A549 (cell line): Measurements from ENCODE around the gene SDE2. TPM values are rescaled to one million over a fixed set of nuclear protein-coding genes. Genes with fewer than 3 reads are reported as not detected.
A peak's percentile ranks its signal among the peaks of the same experiment; 100 is the strongest.

Experiments
- ATAC-seq, 2 experiments: fragments of 200-7000 bp in 1 of 2; fragments of >200 bp in 1 of 2; cut with Nextera tagmentation in 1 of 2; cut with Tn5 transposase in 1 of 2; 3 replicates each; pipeline versions ENCODE4 v1.8.0 to v1.9.1; 2018 to 2020; ENCODE audit warnings: mild to moderate bottlenecking in 1 of 2, moderate library complexity in 1 of 2
- CTCF ChIA-PET: fragments of 300-600 bp; sonication (Branson Sonifier 250); formaldehyde crosslinking; extraction: SDS; loops from one replicate; lab custom pipeline; 2021; ENCODE audit warnings: antibody characterized with exemption, inconsistent platforms; lab: Yijun Ruan, JAX
- POLR2A ChIA-PET: fragments of 350-600 bp; formaldehyde crosslinking; extraction: SDS; loops from one replicate; lab custom pipeline; 2021; ENCODE audit warnings: antibody characterized with exemption, inconsistent platforms; lab: Yijun Ruan, JAX
- DNase-seq, 2 experiments: peaks; one replicate each; pipeline versions ENCODE4 v3.0.0 to v3.0.0-alpha.2; 2011 to 2016; ENCODE audit warnings: low read depth in 1 of 2, low spot score in 1 of 2
- FAIRE-seq: peaks from 2 replicates; lab custom pipeline; 2011; peaks lifted over from hg19 to GRCh38; lab: Jason Lieb, UNC
- H3K27ac ChIP-seq, 2 experiments: fragments of >200 bp; sonication (Bioruptor Twin); formaldehyde crosslinking; 3 replicates each; pipeline ENCODE4 v1.5.1; 2016 to 2017
- H3K4me1 ChIP-seq: fragments of >200 bp; sonication (Bioruptor Twin); formaldehyde crosslinking; 3 replicates; pipeline ENCODE4 v1.6.1; 2016
- H3K4me2 ChIP-seq: fragments of >200 bp; sonication (Bioruptor Twin); formaldehyde crosslinking; 3 replicates; pipeline ENCODE4 v1.6.1; 2016
- H3K4me3 ChIP-seq: fragments of >200 bp; sonication (Bioruptor Twin); formaldehyde crosslinking; 3 replicates; pipeline ENCODE4 v1.5.1; 2016
- H3K9me3 ChIP-seq: fragments of >200 bp; sonication (Bioruptor Twin); formaldehyde crosslinking; 3 replicates; pipeline ENCODE4 v1.6.1; 2016
- BHLHE40 ChIP-seq: IDR thresholded peaks from 2 replicates; pipeline ENCODE4 v1.6.1; 2012; ENCODE audit warnings: low read depth, low read length, inconsistent platforms
- CEBPB ChIP-seq, 2 experiments: fragments of >200 bp in 1 of 2; sonication (Bioruptor Twin) in 1 of 2; formaldehyde crosslinking in 1 of 2; IDR thresholded peaks; 2 replicates each; pipeline ENCODE4 v1.6.1; 2012 to 2016
- CHD4 ChIP-seq: fragments of 200-600 bp; sonication (generic); IDR thresholded peaks from 2 replicates; pipeline ENCODE4 v1.6.1; 2016; ENCODE audit warnings: antibody characterized with exemption, mild to moderate bottlenecking, borderline replicate concordance
- EHF ChIP-seq: fragments of 250-450 bp; sonication (Bioruptor Pico); IDR thresholded peaks from 2 replicates; pipeline ENCODE4 v1.5.0; 2020; ENCODE audit warnings: mild to moderate bottlenecking
- FOSL2 ChIP-seq, 2 experiments: fragments of 450-650 bp in 1 of 2; fragments of >200 bp in 1 of 2; sonication (Bioruptor Twin) in 1 of 2; formaldehyde crosslinking; IDR thresholded peaks; 2 replicates each; pipeline versions ENCODE4 v1.5.0 to v1.6.1; 2016 to 2020; ENCODE audit warnings: mild to moderate bottlenecking in 1 of 2, moderate library complexity in 1 of 2
- GATA3 ChIP-seq: IDR thresholded peaks from 2 replicates; pipeline ENCODE4 v1.6.1; 2012; ENCODE audit warnings: borderline replicate concordance
- HDAC2 ChIP-seq: fragments of 200-600 bp; sonication (generic); IDR thresholded peaks from 2 replicates; pipeline ENCODE4 v1.6.1; 2016
- HEYL ChIP-seq: fragments of 250-450 bp; sonication (Bioruptor Pico); IDR thresholded peaks from 2 replicates; pipeline ENCODE4 v1.8.0; 2021; ENCODE audit warnings: mild to moderate bottlenecking, moderate library complexity
- MYC ChIP-seq: IDR thresholded peaks from 2 replicates; pipeline ENCODE4 v1.6.1; 2012; ENCODE audit warnings: mild to moderate bottlenecking, inconsistent platforms, low read length, improper control_type of control experiment, borderline replicate concordance
- NPAS2 ChIP-seq: fragments of 250-450 bp; sonication (Bioruptor Pico); IDR thresholded peaks from 2 replicates; pipeline ENCODE4 v1.8.0; 2022; ENCODE audit warnings: mild to moderate bottlenecking, moderate library complexity, borderline replicate concordance
- POLR2A ChIP-seq: IDR thresholded peaks from 2 replicates; pipeline ENCODE4 v1.6.1; 2012; ENCODE audit warnings: mild to moderate bottlenecking, low read length
- SMC3 ChIP-seq: fragments of >200 bp; sonication (Bioruptor Twin); formaldehyde crosslinking; IDR thresholded peaks from 3 replicates; pipeline ENCODE4 v1.6.1; 2018; ENCODE audit warnings: inconsistent platforms
- WGBS: methylation state at CpG from one replicate; pipeline ENCODE4 v1.1.6; 2017; ENCODE audit errors: missing lambda C conversion rate; 5-methylcytosine and 5-hydroxymethylcytosine counted together
- polyA plus RNA-seq, 4 experiments: library from polyadenylated mRNA; depleted of rRNA in 3 of 4; stranded (reverse); fragments of >200 nt; fragmentation: RNase III in 1 of 4; extraction: RNeasy Plus Mini Kit Qiagen cat#74134 plus additional on column Dnase treatment in 1 of 4; gene quantifications; 2 replicates in 3 of 4; 3 replicates in 1 of 4; pipeline ENCODE4 v1.2.3, GENCODE V29; 2011 to 2017
- small RNA-seq, 6 experiments: library from RNA; depleted of rRNA; stranded (forward); fragments of <200 nt; gene quantifications; one replicate each; pipeline ENCODE3, GENCODE V24; 2012
- TF ChIP-seq, protein P1 (sequence below): fragments of >200 bp; sonication (Bioruptor Twin); formaldehyde crosslinking; IDR thresholded peaks from 2 replicates; pipeline ENCODE4 v1.6.1; 2016

SDE2 gene
- polyA plus RNA-seq, 2 of the 4 experiments (the other 2 are of a cell fraction) = 9.2 to 24.8 TPM

DNA sequence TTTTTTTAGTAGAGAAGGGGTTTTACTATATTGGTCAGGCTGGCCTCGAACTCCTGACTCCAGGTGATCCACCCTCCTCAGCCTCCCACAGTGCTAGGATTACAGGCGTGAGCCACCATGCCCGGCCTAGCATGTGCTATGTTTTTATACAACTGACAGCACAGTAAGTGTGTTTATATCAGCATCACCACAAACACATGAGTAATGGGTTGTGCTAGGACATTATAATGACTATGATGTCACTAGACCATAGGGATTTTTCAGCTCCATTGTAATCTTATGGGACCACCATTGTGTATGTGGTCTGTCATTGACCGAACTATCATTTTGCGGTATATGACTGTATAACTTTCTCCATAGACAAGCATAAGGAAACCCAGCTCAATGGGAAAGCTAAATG lies 64.4 kb downstream of the SDE2 start:
- Histone ChIP-seq H3K4me1 (0 out of 3 replicates have a peak, but pooled peaks cover 3% of the 10 kb centered on the region), H3K4me3 (no peak overlapping the region), H3K4me2 (no peak overlapping the region), H3K27ac (no peak overlapping the region), H3K9me3 (no peaks in the 10 kb centered on the region)
- FAIRE-seq = no peak
- ChIA-PET CTCF (interaction anchor here (0.8 to 3.0 kb wide), 4 partner anchors 23 to 460 kb away, joined by 3 to 10 read pairs (median 8); no protein-coding TSS in a partner anchor), POLR2A (no interaction called here)
- DNase-seq = no peak
- TF ChIP-seq, protein P1, sequence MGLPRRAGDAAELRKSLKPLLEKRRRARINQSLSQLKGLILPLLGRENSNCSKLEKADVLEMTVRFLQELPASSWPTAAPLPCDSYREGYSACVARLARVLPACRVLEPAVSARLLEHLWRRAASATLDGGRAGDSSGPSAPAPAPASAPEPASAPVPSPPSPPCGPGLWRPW = no peak
- no peak for TF ChIP-seq HDAC2
- no peak for TF ChIP-seq POLR2A
- TF ChIP-seq BHLHE40 = no peak
- no peak for TF ChIP-seq SMC3
- no peak for TF ChIP-seq CHD4
- no peak for TF ChIP-seq GATA3
- no peak for TF ChIP-seq FOSL2 (IDR thresholded peaks at IDR 0.05)
- no peak for TF ChIP-seq FOSL2 (CRISPR knock-in tag; IDR thresholded peaks at IDR 0.05)
- no peak for TF ChIP-seq MYC
- TF ChIP-seq HEYL (CRISPR knock-in tag) = no peak
- WGBS = 83% methylated on average over 5 of the region's 5 CpGs
- ATAC-seq = no peak

DNA sequence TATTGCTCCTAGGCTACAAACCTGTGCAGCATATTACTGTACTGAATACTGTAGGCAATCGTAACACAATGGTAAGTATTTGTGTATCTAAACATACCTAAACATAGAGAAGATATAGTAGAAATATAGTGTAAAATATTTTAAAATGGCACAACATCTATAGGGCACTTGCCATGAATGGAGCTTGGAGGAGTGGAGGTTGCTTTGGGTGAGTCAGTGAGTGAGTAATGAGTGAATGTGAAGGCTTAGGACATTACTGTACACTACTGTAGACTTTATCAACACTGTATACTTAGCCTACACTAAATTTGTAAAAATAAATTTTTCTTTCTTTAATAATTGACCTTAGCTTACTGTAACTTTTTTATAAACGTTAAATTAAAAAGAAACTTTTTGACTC lies 66.1 kb downstream of the SDE2 start:
- no peak overlapping the region for H3K27ac ChIP-seq
- peak in 1 of 2 experiments; percentile 82; a peak in 2 of 6 replicates for ATAC-seq
- TF ChIP-seq EHF (CRISPR knock-in tag) (no peak), FOSL2 (IDR thresholded peaks at IDR 0.05) (no peak), FOSL2 (CRISPR knock-in tag; IDR thresholded peaks at IDR 0.05) (peak; percentile 58), NPAS2 (no peak), CEBPB (IDR thresholded peaks at IDR 0.05) (no peak)
- TF ChIP-seq, all 56 proteins: peak for 1
- 46% methylated on average over 2 of the region's 2 CpGs for WGBS
- peak in 1 of 2 experiments; percentile 30 for DNase-seq
- ChIA-PET POLR2A (interaction anchor here (1.2 kb wide), 1 partner anchor 9 kb away, joined by 5 read pairs; the partner anchor contains the start of gene PYCR2), CTCF (interaction anchor here (1.0 to 2.1 kb wide), 2 partner anchors 22 to 43 kb away, joined by 3 to 8 read pairs; no protein-coding TSS in a partner anchor)
- H3K4me2 ChIP-seq = no peak overlapping the region
- FAIRE-seq = no peak
- 0 out of 3 replicates have a peak, but pooled peaks cover 3% of the 10 kb centered on the region for H3K4me1 ChIP-seq
- H3K9me3 ChIP-seq = no peaks in the 10 kb centered on the region
- no peak overlapping the region for H3K4me3 ChIP-seq

Small RNAs within 50 kb of the gene (small RNA-seq; reads per million reads assigned to genes)
- gene AL117348.1 = 0 reads per million in 6 experiments
- gene NDUFA3P3 = 0 reads per million in 6 experiments

Other genes starting within 250 kb of the SDE2 start
- gene SRP9, start 221.5 kb downstream of the SDE2 start, polyA plus RNA-seq (2011; rRNA removed) = 512 and 629 TPM in 2 replicates
- 341 to 356 TPM (median 352 TPM) in 3 replicates for gene SRP9, start 221.5 kb downstream of the SDE2 start, polyA plus RNA-seq (2017; fragmentation: RNase III; extraction: RNeasy Plus Mini Kit Qiagen cat#74134 plus additional on column Dnase treatment)
- 150 and 212 TPM in 2 replicates for gene EPHX1, start 189.2 kb downstream of the SDE2 start, polyA plus RNA-seq (2011; rRNA removed)
- 195 to 279 TPM (median 252 TPM) in 3 replicates for gene EPHX1, start 189.2 kb downstream of the SDE2 start, polyA plus RNA-seq (2017; fragmentation: RNase III; extraction: RNeasy Plus Mini Kit Qiagen cat#74134 plus additional on column Dnase treatment)
- gene TMEM63A, start 117.0 kb downstream of the SDE2 start, polyA plus RNA-seq (2011; rRNA removed) = 9.5 and 12.4 TPM in 2 replicates
- 6.9 to 7.5 TPM (median 7.4 TPM) in 3 replicates for gene TMEM63A, start 117.0 kb downstream of the SDE2 start, polyA plus RNA-seq (2017; fragmentation: RNase III; extraction: RNeasy Plus Mini Kit Qiagen cat#74134 plus additional on column Dnase treatment)
- gene LEFTY1, start 110.2 kb downstream of the SDE2 start, polyA plus RNA-seq (2011; rRNA removed) = 0.93 and 1.00 TPM in 2 replicates
- 0.10 to 0.32 TPM (median 0.24 TPM) in 3 replicates for gene LEFTY1, start 110.2 kb downstream of the SDE2 start, polyA plus RNA-seq (2017; fragmentation: RNase III; extraction: RNeasy Plus Mini Kit Qiagen cat#74134 plus additional on column Dnase treatment)
- gene PYCR2, start 75.1 kb downstream of the SDE2 start, polyA plus RNA-seq (2011; rRNA removed) = 45.4 and 45.8 TPM in 2 replicates
- 48.1 to 56.3 TPM (median 50.5 TPM) in 3 replicates for gene PYCR2, start 75.1 kb downstream of the SDE2 start, polyA plus RNA-seq (2017; fragmentation: RNase III; extraction: RNeasy Plus Mini Kit Qiagen cat#74134 plus additional on column Dnase treatment)
- 0.08 TPM in 1 of 2 replicates, not detected in the other for gene LEFTY2, start 58.1 kb downstream of the SDE2 start, polyA plus RNA-seq (2011; rRNA removed)
- gene LEFTY2, start 58.1 kb downstream of the SDE2 start, polyA plus RNA-seq (2017; fragmentation: RNase III; extraction: RNeasy Plus Mini Kit Qiagen cat#74134 plus additional on column Dnase treatment) = not detected in 3 replicates
- gene H3-3A, start 63.4 kb upstream of the SDE2 start, polyA plus RNA-seq (2011; rRNA removed) = 366 and 457 TPM in 2 replicates
- 451 to 534 TPM (median 530 TPM) in 3 replicates for gene H3-3A, start 63.4 kb upstream of the SDE2 start, polyA plus RNA-seq (2017; fragmentation: RNase III; extraction: RNeasy Plus Mini Kit Qiagen cat#74134 plus additional on column Dnase treatment)
- 42.4 and 52.9 TPM in 2 replicates for gene ACBD3, start 187.4 kb upstream of the SDE2 start, polyA plus RNA-seq (2011; rRNA removed)
- gene ACBD3, start 187.4 kb upstream of the SDE2 start, polyA plus RNA-seq (2017; fragmentation: RNase III; extraction: RNeasy Plus Mini Kit Qiagen cat#74134 plus additional on column Dnase treatment) = 27.0 to 30.2 TPM (median 29.8 TPM) in 3 replicates
- gene MIXL1, start 224.3 kb upstream of the SDE2 start, polyA plus RNA-seq (2011; rRNA removed) = 0.18 and 0.20 TPM in 2 replicates
- gene MIXL1, start 224.3 kb upstream of the SDE2 start, polyA plus RNA-seq (2017; fragmentation: RNase III; extraction: RNeasy Plus Mini Kit Qiagen cat#74134 plus additional on column Dnase treatment) = 0.06 TPM in 1 of 3 replicates, not detected in the others